HG02642 (cell line): ENCODE results near the gene STX18.
"Not testable (repeated sequence)": the region's sequence is repeated elsewhere in the genome, so short reads cannot be mapped to it uniquely, and the experiment has no call there.

Experiments used
- ATAC-seq: cut with Tn5 transposase; IDR thresholded peaks from one replicate; pipeline ENCODE4 v1.9.1; 2021; ENCODE audit warnings: mild to moderate bottlenecking; ENCODE audit not compliant: unreplicated experiment, poor library complexity

STX18 gene

DNA sequence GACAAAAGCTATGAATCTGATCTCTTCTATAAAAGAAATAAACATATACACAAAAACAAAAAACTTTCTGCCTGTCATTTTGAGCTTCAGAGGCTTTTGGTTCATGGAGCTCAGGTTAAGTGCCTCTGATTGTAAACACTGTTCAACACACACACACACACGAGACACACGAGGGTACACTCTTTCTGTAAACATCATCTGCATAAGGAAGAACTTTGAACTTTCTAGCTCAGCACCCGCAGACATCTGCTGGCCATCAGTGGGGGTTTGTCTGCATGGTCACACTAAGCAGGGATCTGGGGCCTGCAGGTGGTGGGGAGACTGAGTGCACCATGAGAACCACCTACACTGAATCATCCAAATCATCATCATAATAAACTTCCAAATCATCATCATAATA is 54.9 kb downstream of the STX18 start:
- ATAC-seq: no peak

DNA sequence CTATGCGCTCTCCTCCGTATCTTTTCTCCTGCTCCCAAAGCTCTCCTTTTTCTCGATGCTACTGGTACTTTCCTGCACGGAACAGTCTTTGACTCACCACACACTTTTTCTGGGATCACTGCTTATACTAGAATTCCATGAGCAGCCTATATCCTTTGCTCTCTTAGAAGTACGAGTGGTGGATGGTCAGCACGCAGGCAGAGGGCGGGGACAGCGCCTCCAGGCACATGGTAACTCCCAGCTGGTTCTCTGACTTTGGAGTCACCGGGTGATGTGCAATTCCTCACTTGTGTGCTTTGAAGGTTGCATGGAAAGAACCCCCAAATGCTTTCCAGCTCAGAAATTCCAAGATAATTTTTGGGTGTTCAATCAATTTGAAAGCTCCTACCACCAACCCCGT is 56.0 kb downstream of the STX18 start:
- ATAC-seq: no peak

DNA sequence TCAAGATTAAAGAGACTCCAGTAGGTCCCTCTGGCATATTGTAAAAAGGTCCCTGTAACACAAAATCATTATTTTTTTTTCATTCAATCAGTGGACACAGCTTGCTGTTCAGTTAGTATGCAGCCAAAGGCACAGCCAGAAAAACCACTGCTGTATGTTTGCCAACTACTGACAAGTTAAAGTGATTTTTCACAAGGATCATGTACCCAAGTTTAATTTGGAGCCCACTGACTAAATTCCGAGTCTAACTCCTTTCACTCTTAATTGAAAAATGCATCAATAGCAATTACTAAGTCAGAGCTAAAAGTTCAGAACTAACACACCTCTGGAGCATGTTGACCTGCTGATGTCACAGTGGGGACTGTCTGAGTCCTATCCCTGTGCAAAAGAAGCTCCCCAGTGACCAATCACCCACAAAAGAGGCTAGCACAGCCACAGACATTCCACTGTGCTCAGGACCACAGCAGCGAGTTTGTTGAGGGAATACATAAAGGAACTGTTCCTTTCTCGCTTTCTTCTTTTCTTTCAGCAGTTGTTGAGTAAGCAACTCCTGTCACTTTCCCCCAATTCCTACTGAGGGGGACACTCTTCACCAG is 60.4 kb downstream of the STX18 start:
- ATAC-seq: no peak

DNA sequence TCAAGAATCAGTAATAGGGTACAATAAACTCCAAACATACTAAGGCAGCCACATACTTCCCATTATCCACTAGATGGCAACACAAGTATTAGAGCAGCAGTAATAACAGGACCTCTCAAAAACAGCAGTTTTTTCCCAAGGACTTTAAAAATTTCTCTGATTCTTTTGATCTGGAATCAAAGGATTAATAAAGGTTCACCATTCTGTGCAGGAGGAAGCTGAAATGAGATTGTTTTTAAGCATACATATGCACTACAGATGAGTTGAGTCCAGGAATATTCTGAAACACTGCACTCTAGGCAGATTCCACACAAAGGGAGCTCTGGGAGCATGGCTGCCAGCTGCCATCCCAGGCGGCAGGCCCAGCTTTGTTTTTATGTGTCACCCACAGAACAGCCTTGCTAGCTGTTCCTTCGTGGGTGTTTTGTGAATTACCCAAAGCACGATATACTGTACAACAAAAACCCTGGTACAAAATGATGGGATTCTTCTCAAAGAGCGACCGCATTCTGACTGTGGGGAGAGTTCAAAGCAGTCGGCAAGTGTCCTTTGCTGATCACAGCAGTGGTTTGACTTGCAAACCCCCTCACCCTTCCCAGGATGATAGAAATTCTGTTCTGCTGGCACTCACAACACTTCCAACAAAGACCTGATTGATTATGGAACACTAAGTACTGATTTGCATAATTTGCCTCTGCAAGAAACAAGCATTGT is 61.0 kb downstream of the STX18 start:
- no peak for ATAC-seq

DNA sequence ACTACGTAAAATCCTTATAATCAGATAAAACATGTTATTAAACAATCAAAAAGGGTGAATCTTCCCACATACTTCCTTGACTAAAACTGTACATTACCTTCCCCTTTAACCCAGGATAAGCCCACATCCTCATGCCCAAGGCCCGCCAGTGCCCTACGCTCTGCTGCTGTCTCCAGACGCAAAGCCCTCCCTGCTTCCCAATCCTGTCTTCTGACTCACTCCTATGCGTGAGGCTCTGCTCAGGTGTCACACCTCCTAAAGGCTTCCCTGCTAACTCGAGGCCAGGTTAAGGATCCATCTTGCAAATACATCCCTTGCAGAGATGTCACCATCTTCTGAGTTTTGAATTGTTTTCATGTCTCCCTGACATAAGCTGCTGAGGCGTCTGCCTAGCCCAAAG is 61.6 kb downstream of the STX18 start:
- no peak for ATAC-seq

DNA sequence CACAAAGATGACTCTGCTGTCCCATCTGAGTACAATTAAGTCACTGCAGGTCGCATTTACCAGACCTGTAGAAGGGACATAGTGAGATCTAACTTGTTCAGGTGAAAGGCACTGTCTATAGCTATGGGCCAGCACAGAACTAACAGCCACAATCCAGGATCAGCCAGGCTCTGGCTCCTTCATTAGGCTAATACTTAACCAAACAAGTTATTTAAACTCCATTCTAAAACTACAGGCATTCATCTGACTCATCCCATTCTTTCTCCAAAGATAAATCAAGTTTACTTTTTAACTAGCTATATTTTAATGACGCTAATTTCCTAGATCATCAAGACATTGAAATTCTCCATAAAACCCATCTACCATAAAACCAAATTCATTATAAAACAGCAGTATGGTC is 62.5 kb downstream of the STX18 start:
- ATAC-seq: no peak

DNA sequence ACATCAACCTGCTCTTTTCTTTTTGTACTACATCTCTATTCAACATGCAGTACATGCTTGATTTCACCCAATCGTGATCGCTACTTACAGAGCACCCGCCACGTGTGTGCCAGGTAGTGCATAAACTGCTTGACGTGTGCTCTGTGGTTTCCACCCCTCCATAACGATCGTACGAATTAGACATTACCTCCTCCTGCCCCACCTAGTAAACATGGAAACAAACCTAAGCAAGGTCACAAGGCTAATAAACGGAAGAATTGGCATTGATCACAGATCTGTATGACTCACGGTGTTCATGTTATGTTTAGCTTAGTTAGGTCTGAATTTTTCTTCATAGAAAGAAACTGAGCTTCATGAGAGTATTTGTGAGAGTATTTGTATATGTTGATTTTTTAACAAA is 64.1 kb downstream of the STX18 start:
- no peak for ATAC-seq

DNA sequence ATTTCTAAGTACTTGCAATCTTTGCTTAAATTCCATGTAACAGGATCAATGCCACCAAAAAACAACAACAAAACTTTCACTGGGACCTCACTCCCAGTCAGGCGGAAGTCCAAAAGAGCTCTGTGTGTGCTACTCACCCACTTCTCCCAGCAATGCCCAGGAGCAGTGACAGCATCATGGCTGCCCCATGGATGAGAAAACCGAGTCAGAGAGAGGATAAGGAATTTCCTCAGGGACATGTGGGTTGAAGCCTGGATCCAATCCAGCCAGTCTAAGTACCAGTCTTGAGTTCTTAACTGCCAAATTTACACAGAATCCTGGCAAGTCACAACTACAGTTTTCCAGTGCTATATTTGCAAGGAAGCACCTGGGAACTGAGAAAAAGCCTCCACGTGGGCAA is 64.5 kb downstream of the STX18 start:
- ATAC-seq: no peak

DNA sequence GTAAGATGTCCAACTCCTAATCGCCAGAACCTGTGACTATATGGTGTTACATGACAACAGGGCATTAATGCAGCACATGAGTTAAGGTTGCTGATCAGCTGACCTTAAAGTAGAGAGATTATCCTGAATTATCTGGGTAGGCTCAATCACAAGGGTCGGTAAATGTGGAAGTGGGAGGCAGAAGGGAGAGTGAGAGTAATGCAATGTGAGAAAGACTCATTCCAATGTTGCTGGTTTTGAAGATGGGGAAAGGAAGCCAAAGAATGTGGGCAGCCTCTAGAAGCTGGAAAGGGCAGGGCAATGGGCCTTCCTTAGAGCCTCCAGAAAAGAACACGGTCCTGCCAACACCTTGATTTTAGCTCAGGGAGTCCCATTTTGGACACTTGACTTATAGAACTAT is 67.4 kb downstream of the STX18 start:
- no peak for ATAC-seq

DNA sequence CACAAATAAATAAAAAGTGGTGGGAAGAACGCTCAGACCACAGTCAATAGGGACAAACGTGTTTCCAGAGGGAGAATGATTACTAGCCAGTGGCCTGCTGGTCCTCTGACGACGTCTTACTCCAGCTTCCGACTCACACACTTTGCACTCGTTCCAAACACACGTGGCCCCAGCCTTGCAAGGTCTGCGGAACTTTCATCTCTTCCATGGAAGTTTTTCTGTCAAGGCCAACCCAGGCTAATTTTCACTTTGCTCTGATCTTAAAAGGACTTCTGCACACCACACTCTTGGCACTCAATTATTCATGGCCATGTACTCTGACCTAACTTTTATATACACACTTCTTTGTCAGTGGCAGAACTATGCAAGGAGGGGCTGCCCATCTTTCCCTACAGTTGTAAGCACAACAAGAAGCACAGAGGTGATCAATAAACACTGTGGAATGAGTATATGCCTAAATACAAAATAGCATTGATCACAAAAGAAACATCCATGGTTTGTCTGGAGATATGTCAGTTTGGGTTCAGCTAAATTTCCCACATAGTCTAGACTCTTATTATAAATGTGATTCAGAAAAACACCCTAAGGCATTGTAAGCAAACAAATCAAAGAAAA is 69.4 kb downstream of the STX18 start:
- no peak for ATAC-seq

DNA sequence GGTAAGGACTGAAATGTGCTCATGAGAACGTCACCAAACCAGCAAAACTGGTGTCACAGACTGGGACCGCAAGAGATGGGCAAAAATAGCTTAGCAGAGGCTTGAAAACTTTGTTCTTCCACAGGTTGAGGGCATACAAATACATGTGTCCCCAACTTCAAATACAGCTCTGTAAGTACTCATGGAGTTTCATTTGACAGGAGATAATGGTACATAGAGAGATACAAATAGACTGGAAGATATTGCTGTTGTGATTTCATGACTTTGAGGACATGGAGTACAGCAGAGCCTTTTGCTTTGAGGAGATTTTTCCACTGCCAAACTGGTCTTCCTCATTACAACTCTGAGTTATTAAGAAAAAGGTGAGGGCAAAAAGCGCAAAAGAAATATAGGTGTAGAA is 70.7 kb downstream of the STX18 start:
- ATAC-seq: no peak

DNA sequence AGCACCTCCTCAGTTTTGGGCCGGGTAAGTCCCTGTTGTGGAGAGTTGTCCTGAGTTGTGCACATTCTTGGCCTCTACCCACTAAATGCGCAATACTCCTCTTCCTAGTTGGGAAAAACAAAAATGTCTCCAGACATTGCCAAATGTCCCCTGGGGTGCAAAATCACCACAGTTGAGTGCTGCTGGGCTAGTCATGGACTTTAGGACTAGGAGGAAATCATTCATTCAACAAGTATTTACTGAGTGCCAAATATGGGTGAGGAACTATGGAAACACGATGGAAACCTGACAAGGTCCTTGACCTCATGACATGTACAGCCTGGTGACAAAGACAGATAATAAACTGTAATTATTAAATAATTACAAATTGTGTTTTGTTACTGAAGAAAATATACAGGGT is 71.6 kb downstream of the STX18 start:
- ATAC-seq: no peak

DNA sequence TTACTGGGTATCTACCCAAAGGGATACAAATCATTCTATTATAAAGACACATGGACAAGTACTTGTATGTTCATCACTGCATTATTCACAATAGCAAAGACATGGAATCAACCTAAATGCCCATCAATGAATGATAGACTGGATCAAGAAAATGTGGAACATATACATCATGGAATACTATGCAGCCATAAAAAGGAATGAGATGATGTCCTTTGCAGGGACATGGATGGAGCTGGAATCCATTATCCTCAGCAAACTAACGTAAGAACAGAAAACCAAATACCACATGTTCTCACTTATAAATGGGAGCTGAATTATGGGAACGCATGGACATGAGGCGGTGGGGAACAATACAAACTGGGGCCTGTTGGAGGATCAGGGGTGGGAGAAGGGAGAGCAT is 76.6 kb downstream of the STX18 start:
- ATAC-seq: not testable (repeated sequence)

DNA sequence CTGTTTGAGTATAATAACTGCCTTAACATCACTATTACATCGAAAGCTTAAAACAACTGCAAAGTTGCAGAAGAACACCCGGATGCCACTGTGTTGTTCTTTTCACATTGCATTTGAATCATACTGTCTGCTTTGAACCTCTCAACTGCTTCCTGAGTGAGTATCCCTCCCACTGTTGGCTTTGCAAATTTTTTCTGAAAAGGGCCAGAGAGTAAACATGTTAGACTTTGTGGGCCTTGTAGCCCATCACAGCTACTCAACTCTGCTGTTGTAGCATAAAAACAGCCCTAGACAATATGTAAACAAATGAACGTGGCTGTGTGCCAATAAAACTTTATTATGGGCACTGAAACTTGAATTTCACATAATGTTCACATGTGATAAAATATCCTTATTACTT is 78.9 kb downstream of the STX18 start:
- no peak for ATAC-seq

DNA sequence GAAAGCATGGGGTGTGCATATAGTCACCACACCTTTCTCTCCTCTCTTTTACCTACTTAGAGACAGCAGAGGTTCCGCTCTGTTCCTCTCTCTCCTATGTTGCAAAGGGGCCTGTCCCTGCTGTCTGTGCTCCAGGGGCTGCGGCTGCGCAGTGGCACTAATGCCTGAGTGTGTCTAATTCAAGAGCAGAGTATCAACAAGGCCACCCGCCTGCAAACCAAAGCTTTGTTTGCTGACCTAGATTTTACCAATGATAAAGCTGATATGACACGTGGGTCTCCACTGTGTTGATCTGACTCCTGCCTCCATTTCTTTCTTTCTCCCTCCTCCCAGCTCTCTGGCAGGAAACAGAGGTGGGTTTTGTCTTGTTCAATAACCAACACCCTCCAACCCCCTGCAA is 80.0 kb downstream of the STX18 start:
- ATAC-seq: no peak

DNA sequence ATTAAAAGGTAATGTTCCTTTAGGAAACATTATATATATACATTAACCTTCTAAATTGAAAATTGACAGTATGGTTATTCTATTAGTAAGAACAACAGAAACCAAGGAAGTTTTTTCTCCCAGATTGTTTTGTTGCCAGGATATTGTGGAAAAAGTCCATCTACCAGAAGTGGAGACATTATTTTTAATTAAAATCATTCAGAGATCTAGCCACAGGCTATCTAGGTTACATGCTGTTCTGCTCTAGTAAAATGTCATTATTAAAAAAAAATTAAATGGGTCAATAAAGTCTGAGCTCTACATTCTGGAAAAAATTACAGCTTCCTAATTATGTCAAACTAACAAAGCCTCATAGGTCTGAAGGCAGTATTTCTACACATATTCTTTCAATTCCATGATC is 80.7 kb downstream of the STX18 start:
- ATAC-seq: no peak

DNA sequence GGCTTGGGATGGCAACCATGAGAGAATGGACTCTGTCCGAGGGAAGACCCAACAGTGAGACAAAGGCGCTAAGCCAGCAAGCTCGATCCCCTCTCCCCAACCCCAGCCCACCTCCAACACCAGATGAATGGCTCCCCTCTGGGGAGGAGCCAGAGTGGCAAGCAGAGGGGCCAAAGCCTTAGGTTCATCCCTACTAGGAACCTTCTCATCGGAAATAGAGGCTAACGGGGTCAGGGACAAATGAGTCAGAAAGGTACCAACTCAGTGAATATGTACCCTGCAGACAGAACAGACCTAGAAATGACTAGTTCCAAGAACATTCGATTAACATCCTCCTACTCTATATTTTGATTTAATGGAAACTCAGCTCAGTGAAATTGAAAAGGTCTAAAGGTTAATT is 81.1 kb downstream of the STX18 start:
- no peak for ATAC-seq

DNA sequence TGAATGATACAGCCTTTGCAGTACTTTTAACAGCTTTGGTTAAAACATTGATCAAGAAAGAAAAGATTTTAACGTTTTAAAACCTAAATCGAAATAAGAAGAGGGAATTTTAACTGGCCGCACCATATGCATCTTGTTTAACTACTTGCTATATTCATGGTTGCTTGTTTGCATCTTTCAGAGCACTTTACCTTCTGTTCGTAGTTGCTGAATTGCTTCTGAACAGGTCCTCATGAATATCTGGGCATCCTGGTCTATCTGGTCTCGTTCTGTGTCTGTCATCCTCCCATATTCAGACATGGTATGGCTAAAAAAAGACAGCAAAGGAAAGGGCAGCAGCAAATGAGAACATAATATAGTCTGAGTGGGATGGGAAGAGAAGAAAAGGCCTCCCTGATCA is 82.7 kb downstream of the STX18 start:
- ATAC-seq: no peak

DNA sequence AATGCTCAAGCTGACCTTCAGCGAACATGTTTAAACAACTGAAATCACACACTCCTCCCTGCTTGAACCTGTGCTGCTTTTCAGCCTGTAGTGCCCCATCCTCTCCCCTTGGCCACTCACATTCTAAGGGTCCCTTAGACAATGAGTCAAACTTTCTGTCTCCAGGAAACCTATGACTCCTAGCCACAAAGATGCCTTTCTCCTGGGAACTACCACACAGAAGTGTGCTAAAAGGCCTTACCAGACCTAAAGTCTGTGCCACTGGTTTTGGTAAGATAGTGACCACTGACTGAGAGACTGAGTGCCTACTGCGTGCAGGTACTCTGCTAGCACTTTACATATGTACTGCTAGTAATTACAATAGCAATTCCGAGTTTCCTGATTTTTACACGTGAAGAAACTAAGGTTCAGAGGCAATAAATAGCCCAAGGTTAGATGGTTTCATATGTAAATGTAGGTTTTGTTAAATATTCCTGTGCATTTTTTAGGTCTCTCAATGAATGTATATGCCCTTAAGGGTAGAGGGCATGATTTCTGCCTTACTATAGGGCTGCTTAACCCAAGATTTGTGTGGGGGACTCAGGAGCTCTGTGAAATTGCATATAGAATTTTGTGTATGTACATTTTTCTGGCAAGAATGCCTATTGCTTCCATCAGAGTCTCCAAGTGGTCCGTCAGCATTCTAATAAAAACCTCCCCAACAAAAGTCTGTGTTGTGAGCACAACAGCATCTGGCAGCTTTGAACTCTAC is 83.9 kb downstream of the STX18 start:
- no peak for ATAC-seq

DNA sequence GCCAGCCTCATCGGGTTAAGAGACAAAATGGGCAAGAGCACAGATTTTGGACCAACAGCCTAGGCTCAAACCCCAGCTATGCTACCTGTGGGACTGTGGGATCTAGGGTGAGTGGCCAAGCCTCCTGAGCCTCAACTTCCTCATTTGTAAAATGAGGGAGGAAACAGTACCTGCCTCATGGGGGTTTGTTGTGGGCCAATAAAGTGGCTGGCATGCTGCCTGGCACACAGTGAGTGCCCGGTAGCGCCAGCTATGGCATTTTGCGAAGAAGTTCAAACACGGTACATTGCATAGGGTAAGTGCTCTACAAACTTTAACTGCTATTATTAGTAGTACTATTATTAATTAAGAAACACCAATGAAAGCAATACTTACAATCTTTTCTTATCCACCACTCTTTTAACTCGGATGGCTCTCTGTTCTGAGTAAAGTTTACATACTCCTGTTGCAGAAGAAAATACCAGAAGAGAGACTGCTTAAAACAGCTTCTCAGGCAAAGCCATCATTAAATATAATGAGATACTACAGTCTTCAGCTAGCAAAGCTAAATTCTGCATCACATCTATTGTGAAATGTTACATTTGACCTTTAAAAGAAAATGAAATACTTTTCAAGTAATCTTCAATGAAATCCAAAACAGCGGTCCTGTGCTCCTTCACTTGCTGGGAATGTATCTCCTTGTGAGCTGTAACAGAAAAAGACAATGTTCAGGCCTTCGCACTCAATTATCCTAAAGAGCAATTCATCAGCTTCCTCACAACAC is 84.9 kb downstream of the STX18 start:
- ATAC-seq: no peak

DNA sequence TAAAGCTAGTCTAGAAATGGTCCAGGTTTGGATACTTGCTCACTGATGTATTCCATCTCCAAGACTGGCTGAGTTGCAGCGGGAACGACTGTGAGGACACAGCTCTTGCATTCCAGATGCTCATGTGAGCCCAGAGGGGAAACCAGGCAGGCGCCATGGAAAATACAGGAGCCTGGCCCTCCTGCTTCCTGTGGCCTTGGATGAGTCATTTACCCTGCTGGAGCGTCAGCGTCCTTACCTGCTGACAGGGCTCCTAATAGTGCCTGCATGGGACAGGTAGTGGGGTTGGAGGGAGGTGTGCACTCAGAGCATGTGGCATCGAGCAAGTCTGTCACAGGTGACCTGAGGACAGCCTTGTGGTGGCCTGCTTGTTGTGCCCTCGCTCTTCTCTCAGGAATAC is 85.5 kb downstream of the STX18 start:
- no peak for ATAC-seq
